Upper lobe of right lung (tissue), 1 donor: ENCODE data around the gene BAG3. TPM values are rescaled to one million over a fixed set of nuclear protein-coding genes. Genes with fewer than 3 reads are reported as not detected.

ENCODE experiments used
- ATAC-seq: fragments of 200-7000 bp; cut with Tn5 transposase; one replicate; pipeline ENCODE4 v1.9.1; 2020; ENCODE audit warnings: mild to moderate bottlenecking, moderate library complexity
- DNase-seq: peaks from one replicate; pipeline ENCODE4 v3.0.0-alpha.2; 2020
- H3K27ac ChIP-seq: fragments of 200-600 bp; one replicate; pipeline ENCODE4 v1.8.0; 2022
- H3K27me3 ChIP-seq: fragments of 200-600 bp; one replicate; pipeline ENCODE4 v1.8.0; 2022; ENCODE audit warnings: mild to moderate bottlenecking
- H3K36me3 ChIP-seq: fragments of 200-600 bp; one replicate; pipeline ENCODE4 v1.8.0; 2022
- H3K4me1 ChIP-seq: fragments of 200-600 bp; one replicate; pipeline ENCODE4 v1.8.0; 2022
- H3K4me3 ChIP-seq: fragments of 200-600 bp; one replicate; pipeline ENCODE4 v1.8.0; 2022; ENCODE audit warnings: mild to moderate bottlenecking
- H3K9me3 ChIP-seq: fragments of 200-600 bp; one replicate; pipeline ENCODE4 v1.8.0; 2022
- CTCF ChIP-seq: fragments of 200-600 bp; IDR thresholded peaks from one replicate; pipeline ENCODE4 v1.8.0; 2022; ENCODE audit warnings: antibody characterized with exemption
- intact Hi-C: fragments of 100-400 bp; cut with DNase I; formaldehyde crosslinking; loops from one replicate; pipeline ENCODE4 v1.11.0; 2022
- total RNA-seq: library from RNA; stranded (reverse); fragmentation: NEBNext Ultra II Directional; extraction: Animal tissue kit (Norgen Biotek cat#: 25700); gene quantifications from one replicate; pipeline ENCODE4 v1.2.1, GENCODE V29; 2021
- donor health status: DM: no; HTN: yes; CAD: no; lungs with severe emphysema.

Gene BAG3
- total RNA-seq, 1 donor from 2014 or later: 41.5 TPM

DNA sequence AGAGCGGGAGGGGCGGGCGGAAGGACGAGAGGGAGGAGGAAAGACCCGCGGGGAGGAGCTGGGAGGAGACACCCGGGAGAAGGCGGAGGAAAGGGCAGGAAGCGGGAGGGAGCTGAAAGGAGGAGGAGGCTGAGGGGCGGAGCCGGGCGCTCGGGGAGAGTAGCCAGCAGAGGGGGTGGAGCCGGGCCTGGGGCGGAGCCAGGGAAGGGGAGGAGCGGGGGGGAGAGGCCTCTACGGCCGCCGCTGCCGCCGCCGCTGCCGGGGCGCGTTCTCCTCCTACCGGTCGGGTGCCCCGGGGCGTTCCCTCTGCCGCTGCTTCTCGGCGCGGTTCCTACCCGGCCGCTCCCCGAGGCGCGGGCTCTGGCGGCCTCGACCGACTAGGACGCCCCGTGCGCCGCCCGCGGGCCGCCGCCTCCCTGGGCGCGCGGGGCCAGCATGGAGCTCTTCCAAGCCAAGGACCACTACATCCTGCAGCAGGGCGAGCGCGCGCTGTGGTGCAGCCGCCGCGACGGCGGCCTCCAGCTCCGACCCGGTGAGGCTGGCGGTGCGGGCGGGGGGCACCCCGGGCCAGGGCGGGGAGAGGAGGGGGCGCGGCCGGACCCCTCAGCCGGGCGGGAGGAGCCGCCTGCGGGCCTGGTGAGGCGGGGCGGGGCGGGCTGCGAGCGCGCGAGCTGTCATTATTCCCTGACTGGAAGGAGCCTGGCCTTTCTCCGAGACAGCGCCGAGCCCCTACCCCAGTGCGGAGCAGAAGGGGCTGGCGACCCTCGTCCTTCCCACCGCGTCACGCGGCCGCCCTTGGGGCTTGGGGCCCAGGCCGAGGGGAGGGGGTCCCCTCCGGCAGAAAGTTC is 74.9 kb downstream of the BAG3 start, which contains the start of gene INPP5F:
Gene INPP5F (plus strand): TSS at position 223 of the 848 bp plus-strand sequence. CDS start 213 bp downstream, at position 436.
- intact Hi-C loops: no loop called here

DNA sequence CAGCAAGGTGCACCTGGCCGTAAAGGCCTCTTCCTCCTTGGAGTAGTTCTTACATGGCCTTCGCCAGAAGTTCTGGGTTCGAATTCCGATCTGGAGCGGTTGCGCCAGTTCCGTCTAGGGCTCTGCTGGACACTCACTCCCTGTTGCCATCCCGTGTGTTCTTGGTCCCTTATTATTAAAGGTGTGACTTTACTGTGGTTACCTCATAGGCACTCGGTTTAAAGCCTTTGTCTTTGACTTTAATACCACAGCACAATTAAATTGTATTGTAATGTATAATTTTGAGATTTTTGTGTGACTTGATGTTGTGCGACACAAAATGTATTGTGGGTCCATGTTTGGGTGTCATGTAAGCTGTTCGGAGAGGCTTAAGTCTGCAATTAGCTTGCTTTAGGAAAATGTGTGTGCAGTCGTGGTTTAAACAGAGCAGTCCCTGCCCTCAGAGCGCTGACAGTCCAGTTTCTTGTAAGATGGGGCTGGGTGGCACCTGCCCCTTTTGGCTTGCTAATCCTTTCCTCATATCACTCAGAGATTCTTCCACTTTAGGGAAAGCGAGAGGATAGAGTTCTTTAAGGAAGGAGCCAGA is 75.6 kb downstream of the BAG3 start:
- Histone ChIP-seq H3K27ac (peak overlapping the region; percentile 74), H3K4me1 (peaks cover 11% of the 10 kb centered on the region), H3K27me3 (no peaks in the 10 kb centered on the region), H3K4me3 (peak overlapping the region; percentile 78), H3K9me3 (no peaks in the 10 kb centered on the region), H3K36me3 (no peaks in the 10 kb centered on the region)
- intact Hi-C loops: no loop called here
- ATAC-seq: no peak
- no peak for TF ChIP-seq CTCF
- DNase-seq: no peak

More for the DNA sequence above, 74.9 kb downstream of the BAG3 start, which contains the start of gene INPP5F:
- peak within 1 kb of the TSS; percentile 96 for H3K27ac ChIP-seq
- H3K27me3 ChIP-seq: no peaks in the 10 kb centered on the region
- H3K9me3 ChIP-seq: no peaks in the 10 kb centered on the region
- peak; percentile 99 for ATAC-seq
- peak within 1 kb of the TSS; percentile 78 for H3K4me3 ChIP-seq
- peaks cover 11% of the 10 kb centered on the region for H3K4me1 ChIP-seq
- peak; percentile 100 for DNase-seq
- TF ChIP-seq CTCF: peak; percentile 28
- no peaks in the 10 kb centered on the region for H3K36me3 ChIP-seq

Other genes with a start within 250 kb of the BAG3 start
- gene RGS10, start 108.7 kb upstream of the BAG3 start, total RNA-seq: 31.0 TPM
- 104 TPM for gene TIAL1, start 54.4 kb upstream of the BAG3 start, total RNA-seq
- gene INPP5F, start 74.7 kb downstream of the BAG3 start, total RNA-seq: 13.9 TPM
- 54.7 TPM for gene MCMBP, start 221.5 kb downstream of the BAG3 start, total RNA-seq
- 58.6 TPM for gene SEC23IP, start 241.3 kb downstream of the BAG3 start, total RNA-seq